GM21360 (cell line): ENCODE results near the gene REEP5.
A peak's percentile ranks its signal among the peaks of the same experiment; 100 is the strongest.
"Not testable (repeated sequence)": the region's sequence is repeated elsewhere in the genome, so short reads cannot be mapped to it uniquely, and the experiment has no call there.

ENCODE experiments used
- ATAC-seq: cut with Tn5 transposase; IDR thresholded peaks from one replicate; pipeline ENCODE4 v1.9.1; 2021; ENCODE audit warnings: mild to moderate bottlenecking, moderate library complexity; ENCODE audit not compliant: unreplicated experiment

REEP5 gene

DNA sequence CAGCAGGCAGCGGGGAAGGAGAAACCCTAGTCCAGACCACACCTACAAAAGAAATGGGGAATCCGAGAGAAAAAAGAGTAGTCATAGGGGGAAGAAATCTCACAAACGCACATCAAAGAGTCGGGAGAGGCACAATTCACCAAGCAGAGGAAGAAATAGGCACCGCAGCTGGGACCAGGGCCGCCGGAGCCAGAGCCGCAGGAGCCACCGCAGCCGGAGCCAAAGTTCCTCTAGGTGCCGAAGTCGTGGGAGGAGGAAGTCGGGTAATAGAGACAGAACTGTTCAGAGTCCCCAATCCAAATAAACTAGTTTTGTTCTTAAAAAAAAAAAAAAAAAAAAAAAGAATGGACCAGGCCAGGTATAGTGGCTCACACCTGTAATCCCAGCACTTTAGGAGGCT lies 29.3 kb downstream of the REEP5 start:
- no peak for ATAC-seq

- ATAC-seq: not testable (repeated sequence)
Observed at GRCh38 chr5:112892066-112892465, 30.0 kb downstream of the REEP5 start.

DNA sequence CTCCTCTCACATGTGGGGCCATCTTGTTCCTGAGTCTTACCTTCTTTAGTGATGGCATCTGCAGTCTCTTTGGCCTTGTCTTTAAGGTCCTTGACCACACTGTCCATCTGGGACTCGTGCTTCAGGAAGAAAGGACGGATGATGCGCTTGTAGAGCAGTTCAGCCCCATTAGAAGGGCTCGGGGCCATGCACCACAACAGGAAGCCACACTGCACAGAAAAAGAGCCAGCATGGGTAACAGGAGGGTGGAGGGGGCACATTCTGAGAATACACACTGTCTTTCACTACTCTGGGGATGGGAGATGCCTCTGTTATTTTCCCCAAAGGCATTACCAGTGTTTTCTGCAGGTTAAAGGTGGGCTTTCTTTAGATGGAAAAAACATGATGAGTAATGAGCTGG lies 35.1 kb downstream of the REEP5 start:
- ATAC-seq: no peak

- no peak for ATAC-seq
Observed at GRCh38 chr5:112885001-112885400, 37.0 kb downstream of the REEP5 start.

DNA sequence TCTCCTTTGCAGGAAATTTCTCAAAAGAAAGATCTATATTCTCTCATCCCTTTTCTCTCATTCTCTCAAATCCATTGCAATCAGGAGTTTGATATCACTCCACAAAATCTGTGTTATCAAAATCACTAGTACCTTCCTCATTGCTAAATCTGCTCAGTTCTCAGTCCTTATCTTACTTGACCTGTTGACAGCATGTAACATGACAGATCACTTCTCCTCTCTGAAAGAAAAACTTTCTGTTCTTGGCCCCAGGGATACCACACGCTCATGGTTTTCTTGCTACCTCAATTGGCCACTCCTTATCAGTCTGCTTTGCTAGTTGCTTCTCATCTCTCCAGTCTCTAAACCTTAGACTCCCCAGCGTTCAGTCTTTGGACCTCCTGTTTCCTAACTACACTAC lies 38.8 kb downstream of the REEP5 start:
- no peak for ATAC-seq

- ATAC-seq: no peak
Observed at GRCh38 chr5:112880219-112880964, 41.6 kb downstream of the REEP5 start.

- no peak for ATAC-seq
Observed at GRCh38 chr5:112878760-112879159, 43.3 kb downstream of the REEP5 start.

GRCh38 chr5:112878101-112878500 lies 43.9 kb downstream of the REEP5 start:
- ATAC-seq: no peak

DNA sequence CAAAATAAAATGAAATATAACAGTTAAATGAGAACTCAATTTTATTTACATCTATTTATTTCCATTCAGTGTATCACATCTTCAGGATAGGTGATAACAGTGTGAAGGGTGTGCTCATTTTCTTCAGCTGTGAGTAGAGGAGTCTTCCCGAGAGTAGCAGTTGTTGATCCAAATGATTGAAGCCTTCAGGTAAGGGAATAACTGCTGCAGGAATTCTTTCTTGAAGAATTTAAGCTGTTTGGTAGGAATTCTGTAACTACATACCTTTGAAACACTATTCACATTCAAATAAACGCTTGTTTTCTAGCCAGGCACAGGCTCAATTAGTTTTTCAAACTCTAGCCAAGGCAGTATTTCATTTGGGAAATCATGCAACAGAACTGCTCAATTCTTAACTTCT lies 45.7 kb downstream of the REEP5 start:
- ATAC-seq: no peak

- no peak for ATAC-seq
Observed at GRCh38 chr5:112870966-112871365, 51.1 kb downstream of the REEP5 start.

- ATAC-seq: peak; percentile 66
Observed at GRCh38 chr5:112869948-112870347, 52.1 kb downstream of the REEP5 start.

GRCh38 chr5:112867411-112867810 lies 54.6 kb downstream of the REEP5 start:
- no peak for ATAC-seq

DNA sequence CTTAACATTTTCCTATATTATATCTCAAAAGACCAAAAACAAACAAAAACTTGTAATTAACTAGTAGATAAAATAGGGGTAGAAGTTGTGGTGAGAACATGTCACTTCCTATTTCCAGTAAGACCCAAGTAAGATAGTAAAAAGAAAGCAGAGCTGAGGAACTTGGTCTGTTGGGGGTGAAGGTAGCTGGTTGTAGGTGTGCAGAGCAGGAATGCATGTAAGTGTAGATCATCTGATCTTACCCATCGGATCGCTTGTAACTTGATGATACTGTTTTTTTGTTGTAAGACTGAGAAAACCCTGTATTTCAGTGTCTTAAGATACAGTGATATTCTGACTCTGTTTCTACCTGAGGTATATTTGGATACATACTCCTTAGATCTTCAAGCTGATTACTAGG lies 55.3 kb downstream of the REEP5 start:
- no peak for ATAC-seq

- no peak for ATAC-seq
Observed at GRCh38 chr5:112865128-112865527, 56.9 kb downstream of the REEP5 start.

GRCh38 chr5:112863549-112863948 lies 58.5 kb downstream of the REEP5 start:
- no peak for ATAC-seq

- no peak for ATAC-seq
Observed at GRCh38 chr5:112862085-112862484, 59.9 kb downstream of the REEP5 start.

DNA sequence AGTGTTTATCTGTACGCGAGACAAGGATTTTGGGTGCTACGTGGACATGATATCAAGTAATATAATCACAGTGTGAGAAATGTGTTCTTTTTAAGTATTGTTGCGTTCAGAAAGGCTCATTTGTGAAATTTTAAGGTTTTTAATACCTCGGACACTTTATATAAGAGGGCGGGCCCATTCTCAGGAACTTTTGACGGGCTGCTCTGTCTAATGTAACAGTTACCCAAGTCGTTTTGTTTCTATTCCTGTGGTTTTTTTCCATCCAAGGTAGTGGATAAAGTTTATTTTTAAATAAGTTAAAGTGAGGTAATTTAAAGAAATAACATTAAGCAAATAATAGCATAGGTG lies 60.4 kb downstream of the REEP5 start:
- no peak for ATAC-seq

GRCh38 chr5:112860929-112861637 lies 60.9 kb downstream of the REEP5 start, which contains the start of gene SRP19:
TSS of gene SRP19 (plus strand) at chr5:112861287. CDS start at chr5:112861377, 90 bp downstream.
- peak; percentile 98 for ATAC-seq

DNA sequence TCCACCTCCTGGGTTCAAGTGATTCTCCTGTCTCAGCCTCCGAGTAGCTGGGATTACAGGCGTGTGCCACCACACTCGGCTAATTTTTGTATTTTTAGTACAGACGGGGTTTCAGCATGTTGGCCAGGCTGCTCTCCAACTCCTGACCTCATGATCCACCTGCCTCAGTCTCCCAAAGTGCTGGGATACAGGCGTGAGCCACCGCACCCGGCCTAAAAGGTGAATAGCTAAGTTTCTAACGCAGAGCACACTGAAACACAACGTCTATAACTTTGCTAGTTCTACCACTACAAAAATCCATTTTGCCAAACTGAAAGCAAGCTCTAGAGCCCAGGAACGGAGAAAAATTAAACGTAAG lies 61.5 kb downstream of the REEP5 start:
- not testable (repeated sequence) for ATAC-seq

DNA sequence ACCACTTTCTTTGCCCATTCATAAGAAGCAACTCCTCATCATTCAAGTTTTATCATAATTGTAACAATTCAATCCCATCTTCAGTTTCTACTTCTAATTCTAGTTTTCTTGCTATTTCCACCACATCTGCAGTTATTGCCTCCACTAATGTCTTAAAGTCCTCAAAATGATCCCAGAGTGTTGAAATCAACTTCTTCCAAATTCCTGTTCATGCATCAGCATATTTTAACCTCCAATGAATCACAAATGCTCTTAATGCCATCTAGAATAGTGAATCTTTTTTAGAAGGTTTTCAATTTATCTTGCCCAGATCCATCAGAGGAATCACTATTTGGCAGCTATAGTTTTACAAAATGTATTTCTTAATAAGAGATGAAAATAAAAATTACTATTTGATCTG lies 64.2 kb downstream of the REEP5 start:
- ATAC-seq: no peak

DNA sequence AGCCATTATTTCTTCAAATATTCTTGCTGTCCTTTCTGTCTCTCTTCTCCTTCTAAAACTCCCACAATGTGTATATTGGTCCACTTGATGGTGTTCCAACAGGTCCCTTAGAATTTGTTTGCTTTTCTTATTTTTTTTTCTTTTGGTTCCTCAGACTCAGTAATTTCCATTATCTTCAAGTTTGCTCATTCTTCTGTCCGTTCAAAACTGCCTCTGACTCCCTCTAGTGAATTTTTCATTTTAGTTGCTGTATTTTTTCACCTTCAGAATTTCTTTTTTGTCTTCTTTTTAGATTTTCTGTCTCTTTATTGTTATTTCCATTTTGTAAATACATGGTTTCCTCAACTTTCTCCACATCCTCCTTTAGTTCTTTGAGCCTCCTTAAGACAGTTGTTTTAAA lies 67.4 kb downstream of the REEP5 start:
- ATAC-seq: no peak

- no peak for ATAC-seq
Observed at GRCh38 chr5:112849912-112850311, 72.1 kb downstream of the REEP5 start.
